NCI-H1105 (cell line): ENCODE data around the gene CTNNB1.
A peak's percentile ranks its signal among the peaks of the same experiment; 100 is the strongest.

Experiments used
- DNase-seq: peaks from one replicate; lab custom pipeline; 2025; lab: John Stamatoyannopoulos, UW

The CTNNB1 gene

DNA sequence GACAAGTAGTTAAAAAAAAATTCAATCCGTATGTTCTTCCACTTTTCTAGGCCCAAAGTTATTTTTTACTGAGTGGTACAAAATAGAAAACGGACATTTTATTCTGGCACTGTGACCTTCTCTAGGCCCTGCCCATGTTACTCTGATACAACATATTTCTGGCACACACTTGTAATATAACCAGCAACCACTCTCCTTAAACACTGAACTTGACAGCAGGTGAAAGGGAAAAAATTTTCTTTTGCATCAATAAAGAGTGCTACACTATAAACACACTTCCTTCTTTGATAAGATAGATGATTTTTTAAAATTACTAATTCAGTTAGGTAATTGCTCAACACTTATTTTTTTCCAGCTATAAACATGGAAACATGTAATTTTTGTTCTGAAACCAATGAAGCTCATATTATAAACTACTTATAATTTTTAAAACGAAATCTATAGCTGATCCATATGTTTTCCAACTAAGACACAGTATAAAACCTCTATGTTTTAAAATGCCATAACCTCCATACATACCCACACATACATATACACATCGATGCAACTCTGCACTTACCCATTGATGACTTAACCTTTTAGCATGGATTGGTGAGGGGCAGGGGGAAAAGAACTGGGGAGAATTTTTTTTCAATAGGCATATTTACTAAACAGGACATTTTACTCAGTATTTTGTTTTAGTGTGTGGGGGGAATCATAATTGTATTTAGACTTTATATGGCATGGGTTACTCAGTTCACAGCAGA is 5.3 kb upstream of the CTNNB1 start:
- DNase-seq: no peak

DNA sequence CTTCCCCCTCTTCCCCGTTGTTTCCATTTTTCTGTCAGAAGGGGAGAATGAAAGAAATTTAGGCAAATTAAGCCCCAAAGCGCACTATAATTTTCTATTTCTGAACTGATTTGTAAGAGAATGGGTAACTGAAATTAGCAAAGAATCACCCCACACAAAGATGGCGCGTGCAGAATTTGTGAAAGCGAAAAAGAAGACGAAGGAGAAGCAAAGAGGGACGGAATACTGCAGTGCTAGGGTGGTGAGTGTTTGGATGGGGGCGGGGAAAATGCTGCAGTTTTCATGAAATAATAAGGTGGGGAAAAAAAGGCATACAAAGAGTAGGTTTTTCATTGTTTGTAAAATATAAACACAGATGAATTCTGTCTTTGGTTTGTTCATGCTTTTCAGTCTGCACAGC is 4.6 kb upstream of the CTNNB1 start:
- peak; percentile 55 for DNase-seq

DNA sequence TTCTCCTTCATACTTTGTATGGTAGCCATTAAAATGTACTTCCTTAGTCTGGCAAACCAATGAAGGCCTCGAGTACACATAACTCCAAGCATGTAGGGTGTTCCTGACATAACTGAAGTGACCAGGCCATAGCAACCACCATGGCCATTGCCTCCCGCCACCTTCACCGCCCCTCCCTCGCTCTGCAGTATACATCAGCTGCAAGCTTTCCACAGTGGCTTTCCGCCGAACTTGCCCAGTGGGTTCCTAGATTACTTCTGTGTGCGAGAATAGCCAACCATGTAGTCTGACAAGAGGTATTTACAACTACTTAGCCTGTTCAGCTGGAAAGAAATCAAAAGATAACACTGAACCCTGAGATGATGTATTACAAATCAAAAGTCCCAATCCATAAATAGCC is 3.4 kb upstream of the CTNNB1 start:
- no peak for DNase-seq

DNA sequence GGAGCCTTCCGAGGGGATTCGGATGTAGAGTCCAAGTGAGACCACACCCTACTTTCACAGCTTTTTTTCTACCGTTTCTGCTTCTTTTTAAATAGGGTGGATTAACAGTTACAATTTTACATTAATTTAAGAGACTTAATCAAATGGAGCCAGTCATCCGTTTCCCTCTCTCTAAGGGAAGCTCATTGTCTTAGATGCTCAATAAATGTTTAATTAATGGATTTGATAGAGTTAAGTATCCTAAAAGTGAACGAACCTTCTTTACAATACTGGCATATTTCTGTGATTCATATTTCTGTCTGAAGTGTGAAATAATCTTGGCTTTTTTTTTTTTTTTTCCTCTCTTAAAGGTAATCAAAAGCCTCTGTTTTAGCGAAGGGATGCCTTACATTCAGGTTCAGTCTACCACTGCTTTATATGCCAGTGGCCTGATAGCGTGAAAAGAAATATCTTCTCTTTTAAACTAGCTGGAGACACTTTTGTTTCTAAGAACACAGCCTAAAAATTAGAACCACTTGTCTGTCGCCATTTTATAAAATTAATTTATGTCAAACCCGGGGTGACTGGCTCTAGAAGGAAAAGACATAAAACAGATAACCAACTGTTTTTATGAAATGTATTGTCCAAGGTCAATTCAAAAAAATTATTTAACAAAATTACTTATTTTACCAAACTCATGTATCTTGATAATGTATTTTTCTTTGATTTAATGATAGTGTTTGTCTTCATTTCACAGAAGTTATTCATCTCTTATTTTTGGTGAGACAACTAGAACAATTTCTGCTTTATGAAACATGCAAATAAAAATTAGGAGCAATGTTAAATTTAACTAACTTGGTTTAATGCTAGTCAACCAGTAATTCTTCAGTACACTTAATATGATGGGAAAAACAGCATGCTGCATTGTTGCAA is 2.5 kb upstream of the CTNNB1 start:
- no peak for DNase-seq

DNA sequence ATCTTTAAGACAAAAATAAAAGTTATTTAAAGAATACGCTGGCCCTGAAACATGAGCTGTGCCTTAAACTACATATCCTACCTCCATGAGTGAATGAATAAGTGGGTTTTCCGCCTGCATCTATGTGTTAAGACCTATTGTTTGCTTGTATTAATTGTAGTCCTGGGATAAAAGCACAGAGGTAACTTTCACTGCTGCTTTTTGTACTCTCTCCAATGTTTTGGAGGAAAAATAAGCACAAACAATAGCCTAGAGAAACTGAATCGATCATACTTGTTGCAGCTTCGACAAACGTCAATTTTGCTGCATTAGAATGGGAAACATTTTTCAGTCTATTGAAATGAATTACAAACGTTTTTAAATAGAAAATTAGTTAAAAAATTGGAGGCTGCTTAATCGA is 1.3 kb upstream of the CTNNB1 start:
- no peak for DNase-seq

DNA sequence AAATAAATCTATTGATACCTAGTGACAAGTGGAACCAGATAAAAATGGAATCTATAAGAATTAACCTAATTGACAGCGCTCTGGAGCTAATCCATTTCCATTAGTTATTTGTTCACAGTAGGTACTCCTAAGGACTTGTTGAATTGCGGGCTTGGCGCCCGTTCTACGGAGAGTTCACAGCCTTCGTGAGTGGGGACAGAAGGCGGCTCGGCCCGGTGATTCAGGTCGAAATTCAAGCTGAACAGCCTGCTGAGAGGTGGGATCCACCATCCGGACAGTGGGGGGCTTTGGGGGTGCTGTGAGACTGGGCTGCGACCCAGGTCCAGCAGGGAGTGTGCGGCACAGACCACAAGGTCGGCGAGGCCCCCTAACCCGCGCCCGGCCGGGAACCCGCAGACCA is 779 bp upstream of the CTNNB1 start:
- peak; percentile 52 for DNase-seq

DNA sequence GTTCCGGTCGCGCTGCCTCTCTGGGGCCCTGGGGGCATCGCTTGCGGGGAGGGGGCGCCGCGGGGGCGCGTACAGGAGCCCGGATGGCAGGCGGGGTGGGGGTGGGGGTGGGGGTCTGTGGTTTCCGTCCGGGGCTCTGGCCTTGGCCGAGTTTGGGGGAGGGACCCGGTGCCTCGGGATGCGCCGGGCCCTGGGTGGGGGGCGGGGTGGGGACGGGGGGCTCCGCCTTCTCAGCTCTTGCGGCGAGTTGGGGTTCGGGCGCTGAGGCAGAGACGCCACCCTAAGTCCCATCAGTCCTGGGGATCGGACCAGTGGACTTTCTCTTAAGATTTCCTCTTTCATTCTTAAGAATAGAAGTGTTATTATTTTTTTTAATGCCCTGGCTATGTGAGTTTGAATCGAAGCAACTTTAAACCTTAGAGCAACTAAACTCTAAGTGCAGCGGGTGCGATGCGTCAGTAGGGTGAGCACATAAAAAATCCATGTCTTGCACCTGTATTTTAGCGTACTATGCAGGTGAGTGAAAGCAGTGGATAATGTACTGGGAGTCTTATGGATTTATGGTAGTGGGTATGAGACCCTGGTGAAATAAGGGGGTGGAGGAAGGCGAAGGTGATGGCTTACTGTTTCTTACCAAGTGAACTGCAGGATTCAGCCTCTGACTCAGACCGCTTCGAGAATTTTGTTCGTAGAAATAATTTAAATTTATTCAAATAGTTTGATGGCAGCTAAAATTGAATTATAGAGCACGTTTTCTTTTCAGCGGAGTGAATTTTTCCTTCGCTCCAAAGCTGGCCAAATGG is 762 bp downstream of the CTNNB1 start:
- DNase-seq: no peak

DNA sequence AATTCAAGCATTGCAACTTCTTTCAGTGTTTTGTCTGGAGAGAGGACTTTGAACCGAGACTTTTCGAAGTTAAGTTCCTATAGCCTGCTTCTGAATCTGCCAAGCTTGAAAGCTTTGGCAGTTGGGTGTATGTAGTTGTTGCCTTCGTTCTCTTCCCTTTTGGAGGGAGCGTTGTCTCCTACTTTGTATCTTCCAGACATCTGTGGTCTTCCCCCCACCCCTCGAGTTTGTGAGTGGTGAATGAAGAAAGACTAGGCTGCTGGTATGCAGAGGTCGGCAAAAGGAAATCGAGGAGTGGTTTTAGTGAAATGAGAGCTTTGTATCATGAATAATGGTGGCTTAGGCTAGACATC is 1.3 kb downstream of the CTNNB1 start:
- no peak for DNase-seq

DNA sequence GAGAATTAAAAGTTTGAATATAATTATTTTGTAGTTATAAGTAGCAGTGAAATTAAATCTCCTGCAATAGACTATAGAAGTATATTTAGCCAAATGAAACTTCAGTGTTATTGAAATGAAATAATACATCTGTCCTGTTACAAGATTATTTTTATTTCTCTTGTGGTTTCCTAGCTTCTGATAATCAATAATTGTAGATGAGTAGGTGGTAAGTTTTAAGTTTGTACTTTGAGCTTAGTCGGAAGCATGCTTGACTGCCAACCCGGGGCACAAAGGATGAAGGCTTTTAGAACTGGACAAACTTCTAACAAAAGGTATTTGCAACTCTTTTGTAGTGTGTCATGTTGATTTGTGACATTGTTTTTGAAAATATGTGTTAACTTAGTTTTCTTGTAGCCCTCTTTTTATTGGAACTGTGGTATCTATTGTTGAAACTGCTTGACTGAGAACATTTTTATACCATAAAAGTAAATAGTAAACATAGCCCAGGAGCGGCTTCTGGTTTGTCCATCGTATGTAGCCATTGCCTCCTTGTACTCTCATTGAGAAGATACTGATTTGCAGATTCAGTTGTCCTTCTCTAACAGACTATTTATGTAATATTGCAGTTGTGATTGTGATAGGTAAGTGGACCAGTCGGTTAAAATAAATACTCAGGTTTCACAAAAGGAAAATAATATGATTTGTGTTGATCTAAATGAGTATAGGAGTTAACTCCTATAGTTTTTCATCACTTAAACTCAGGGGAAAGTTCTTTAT is 2.9 kb downstream of the CTNNB1 start:
- no peak for DNase-seq

DNA sequence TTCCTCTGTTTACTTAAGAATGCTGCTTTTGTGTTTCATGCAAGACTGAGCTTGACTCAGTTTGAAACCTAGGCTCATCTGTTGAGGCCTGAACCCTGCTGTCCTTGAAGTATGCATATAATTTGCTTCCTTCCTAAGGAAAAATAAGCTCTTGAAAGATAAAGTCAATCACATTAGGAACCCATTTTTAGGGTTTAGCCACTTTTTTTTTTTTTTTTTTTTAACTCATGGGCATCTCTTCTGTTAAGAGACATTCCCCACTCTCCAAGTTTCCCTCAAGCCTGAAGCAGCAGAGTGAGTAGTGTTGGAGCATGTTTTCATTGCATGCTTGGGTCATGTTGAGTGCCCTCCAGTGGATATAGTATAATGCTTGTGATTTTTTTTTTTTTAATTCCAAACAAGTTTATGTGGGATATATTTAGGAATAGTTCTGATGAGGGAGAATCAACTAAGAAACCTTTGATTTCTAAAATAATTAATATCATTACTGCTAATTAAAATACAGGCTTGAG is 3.6 kb downstream of the CTNNB1 start:
- DNase-seq: no peak

DNA sequence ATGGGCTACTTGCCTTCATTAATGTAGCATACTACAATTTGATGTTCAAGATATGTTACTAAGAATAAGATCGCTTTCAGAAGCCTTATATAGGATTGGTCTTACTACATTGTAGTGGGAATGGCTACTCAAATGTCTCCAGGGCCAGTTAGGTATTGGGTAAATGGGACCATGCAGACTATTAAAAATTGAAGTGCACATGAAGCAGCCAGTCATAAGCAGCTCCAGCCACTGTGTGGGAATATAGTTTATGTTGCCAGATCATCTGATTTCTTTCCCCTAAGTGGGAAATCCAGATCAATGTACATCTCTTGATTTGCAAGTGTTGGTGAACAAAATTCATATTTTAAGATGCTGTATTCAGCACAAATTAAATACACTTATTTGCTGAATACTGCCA is 5.1 kb downstream of the CTNNB1 start:
- DNase-seq: no peak

DNA sequence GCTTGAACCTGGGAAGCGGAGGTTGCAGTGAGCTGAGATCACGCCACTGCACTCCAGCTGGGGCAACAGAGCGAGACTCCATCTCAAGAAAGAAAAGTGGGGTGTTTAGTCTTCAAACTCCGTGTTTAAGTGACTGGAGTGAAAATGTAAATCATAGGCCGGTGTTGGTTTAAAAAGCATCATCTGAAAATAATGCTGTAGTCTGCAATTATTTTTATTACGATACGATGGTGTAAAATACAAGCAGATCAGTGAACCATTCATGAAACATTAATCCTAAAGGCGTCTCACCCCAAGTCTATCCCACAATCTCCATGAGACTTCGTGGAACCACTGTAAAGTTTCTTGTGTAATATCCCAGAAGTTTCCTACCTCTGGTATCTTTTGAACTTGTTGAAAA is 6.3 kb downstream of the CTNNB1 start:
- no peak for DNase-seq

DNA sequence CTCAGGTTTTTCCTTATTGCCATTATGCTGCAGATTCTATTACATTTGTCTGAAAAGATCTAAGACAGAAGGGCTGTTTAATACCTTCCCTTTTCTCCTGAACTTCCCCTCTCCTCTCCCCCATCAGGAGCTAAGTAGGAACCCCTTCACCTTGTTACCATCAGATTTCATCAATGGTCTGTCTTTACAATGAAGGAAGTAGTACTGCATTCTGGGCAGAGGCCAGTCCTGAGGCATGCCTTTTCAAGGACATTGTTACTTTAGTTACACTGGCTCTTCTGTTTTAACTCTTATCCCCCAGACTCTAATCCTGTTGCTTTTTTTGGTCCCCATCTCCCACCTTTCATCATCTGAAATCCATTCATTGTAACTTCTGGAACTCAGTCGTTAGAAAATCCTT is 8.1 kb downstream of the CTNNB1 start:
- DNase-seq: no peak

DNA sequence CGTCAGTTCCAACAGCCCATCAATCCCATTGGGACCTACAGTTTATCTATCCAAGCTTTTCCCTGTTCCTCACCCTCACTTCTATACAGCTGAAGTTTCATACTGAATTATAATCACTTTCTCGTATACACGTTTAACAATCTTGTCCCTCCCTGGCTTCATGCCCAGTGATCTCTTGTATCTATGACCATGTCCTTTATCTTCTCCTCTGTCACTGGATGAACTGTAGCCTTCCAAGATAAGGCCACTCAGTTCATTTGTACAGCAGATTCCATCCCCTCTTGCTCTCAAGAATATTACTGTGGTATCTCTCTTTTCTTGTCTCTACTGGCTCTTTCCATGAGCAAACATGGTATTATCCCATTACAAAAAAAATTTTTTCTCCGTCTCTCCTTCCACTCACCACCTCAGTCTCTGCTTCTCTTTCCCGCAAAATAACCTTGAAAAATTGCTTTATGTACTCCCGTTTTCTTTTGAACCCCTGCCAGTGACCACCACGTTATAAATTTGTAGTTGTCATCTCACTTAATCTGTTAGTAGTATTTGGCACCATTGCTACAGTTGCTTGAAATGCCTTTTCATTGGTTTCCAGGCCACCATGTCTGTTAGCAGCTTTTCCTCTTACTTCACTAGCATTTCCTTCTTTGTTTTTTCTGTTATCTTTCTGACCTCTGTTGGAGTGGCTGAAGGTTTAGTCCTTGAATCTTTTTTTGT is 9.4 kb downstream of the CTNNB1 start:
- DNase-seq: no peak

DNA sequence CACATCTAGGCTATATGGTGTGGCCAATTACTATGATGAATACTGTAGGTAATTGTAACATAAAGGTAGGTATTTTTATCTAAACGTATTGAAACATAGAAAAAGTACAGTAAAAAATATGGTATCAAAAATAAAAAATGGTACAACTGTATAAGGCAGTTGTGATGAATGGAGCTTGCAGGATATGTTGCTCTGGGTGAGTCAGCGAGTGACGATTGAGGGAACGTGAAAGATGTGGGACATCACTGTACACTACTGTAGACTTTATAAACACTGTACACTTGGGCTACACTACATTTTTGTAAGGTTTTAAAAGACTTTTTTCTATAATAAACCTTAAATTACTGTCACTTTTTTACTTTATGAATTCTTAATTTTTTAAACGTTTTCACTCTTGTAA is 10.3 kb downstream of the CTNNB1 start:
- DNase-seq: no peak

DNA sequence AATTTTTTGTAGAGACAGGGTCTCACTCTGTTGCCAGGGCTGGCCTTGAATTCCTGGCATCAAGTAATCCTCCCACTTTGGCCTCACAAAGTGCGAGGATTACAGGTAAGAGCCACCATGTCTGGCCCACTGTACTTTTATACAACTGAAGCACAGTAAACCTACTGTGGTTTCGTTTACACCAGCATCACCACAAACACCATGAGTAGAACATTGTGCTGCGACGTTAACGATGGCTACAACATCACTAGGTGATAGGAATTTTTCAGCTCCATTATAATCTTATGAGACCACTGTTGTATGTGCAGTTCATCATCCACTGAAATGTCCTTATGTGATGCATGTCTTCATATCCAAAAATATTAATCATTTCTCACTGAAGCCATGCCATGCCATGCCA is 11.7 kb downstream of the CTNNB1 start:
- DNase-seq: no peak

DNA sequence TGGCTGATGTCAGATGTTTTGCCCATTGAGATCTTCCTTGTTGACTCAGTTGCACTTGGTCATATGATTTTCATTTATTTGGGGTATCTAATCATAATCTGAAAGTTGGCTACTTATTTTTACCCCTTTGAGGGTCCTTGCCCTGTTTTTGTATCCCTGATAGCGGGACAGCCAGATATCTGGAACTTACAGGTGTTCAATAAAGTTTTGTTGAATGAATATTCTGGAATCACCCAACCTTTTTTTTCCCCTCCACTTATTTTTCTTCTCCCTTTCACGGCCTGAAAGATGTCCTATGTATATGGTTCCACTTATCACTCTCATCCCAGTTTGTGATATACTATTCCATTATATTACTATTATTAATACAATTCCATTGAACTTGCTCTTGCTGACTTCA is 12.8 kb downstream of the CTNNB1 start:
- no peak for DNase-seq

DNA sequence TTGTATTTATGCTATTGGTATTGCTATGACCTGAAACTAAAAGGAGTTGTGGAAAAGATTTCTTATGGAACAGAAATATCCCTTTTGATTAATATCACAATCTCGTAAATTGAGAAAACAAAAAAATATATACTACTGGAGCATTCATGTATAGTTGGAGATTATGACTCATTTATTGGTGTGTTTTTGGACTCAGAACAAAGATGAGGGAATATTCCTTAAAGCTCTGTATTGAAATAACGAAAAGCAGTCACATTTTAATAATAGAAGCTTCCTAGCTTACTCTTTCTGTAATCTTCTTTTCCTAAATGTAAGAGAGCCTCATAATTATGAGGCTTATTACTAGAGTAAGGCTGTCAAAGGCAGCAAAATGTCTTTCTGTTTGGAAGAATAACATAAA is 14.3 kb downstream of the CTNNB1 start:
- no peak for DNase-seq

DNA sequence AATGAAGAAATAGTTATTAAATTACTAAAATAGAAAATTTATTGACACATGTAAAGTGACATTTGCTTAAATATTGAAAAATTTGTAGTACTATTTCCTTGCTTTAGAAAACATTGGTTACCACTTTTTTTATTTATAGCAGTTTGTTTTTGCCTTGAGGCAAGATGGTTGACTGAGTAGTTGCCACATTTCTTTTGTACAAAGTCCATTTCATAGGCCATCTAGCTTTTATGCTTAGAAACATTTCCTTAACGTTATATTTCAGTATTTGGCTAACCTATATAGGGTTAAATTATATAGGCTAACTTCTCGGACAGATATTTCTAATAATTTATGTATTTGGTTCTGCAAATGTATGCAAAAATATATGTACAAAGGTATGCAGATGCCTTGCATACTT is 17.1 kb downstream of the CTNNB1 start:
- no peak for DNase-seq

DNA sequence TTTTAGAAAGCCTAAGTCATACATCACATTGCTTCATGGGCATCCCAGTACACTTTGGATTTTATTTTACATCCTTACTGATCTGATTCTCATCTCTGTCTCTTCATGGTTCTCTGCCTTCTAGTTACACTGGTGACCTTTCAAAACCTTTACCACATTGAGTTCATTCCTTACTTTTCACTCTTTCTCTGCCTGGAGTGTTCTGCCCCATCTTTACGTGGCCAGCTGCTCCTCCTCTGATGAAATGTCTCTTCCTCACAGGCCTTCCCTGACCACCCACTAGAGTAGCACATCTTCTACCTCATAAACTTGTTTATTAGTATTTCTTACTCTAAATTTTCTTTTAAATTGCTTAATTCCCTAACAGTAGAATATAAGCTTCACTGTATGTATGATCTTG is 17.7 kb downstream of the CTNNB1 start:
- DNase-seq: no peak

DNA sequence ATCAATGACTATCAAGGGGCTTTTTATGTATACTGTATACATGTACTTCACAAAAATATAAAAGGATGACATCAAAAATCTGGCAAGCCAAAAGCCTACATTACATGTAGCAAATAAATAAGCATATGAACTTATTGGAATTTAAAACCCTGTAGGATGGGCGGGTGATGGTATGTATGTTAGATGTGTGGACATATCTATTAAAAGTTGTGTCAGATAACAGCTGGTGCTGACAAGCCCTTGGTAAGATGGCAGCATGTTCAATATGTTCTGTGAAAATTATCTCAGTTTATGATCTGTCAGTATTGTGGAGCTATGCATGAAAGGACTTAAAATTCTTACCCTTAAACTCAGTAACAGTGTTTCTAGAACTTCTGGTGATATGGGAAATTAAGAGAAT is 20.1 kb downstream of the CTNNB1 start:
- no peak for DNase-seq
